ENCODE measurements around the gene BAIAP3.
A peak's percentile ranks its signal among the peaks of the same experiment; 100 is the strongest.

BAIAP3 gene

DNA sequence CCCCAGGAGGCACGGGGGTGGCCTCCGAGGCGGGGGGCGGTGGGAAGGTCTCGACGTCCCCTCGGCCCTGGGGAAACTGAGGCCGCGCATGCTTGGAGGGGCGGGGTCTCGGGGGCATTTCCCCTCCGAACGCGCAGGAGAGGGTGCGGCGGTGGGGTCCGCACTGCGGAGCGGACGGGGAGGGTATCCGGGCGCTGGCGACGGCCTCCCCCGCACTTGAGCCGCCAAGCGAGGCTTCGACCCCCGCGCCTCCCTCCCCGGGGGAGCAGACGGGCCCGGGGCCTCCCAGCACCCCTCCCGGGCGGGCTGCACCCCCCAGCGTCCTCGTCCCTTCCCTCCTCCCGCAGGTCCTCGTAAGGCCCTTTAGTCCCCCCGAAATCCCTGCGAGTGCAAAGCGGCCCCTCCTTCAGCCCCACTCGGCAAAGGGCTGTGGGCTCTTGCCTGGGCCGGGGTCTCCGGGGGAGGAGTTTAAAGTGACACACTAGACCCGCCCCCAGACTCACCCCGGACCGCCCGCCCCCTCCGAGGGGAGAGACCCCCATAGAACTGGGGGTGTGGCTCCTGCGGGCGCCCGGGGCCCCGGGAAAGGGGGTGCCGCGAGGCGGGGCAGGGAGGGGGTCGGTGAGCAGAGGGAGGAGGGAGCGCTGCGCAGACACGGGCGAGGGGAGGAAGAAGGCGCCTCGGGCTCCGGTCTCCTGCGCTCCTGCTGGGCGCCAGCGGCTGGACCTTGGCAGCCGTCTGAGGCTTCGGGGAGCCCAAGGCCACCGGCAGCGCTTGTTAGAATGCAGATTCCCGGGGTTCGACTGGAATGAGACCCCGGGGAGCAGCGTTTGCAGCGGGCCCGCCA lies 632 bp downstream of the BAIAP3 start:
- no peak for DNase-seq

GRCh38 chr16:1334739-1335138 lies 1.3 kb downstream of the BAIAP3 start:
- no peak for DNase-seq

DNA sequence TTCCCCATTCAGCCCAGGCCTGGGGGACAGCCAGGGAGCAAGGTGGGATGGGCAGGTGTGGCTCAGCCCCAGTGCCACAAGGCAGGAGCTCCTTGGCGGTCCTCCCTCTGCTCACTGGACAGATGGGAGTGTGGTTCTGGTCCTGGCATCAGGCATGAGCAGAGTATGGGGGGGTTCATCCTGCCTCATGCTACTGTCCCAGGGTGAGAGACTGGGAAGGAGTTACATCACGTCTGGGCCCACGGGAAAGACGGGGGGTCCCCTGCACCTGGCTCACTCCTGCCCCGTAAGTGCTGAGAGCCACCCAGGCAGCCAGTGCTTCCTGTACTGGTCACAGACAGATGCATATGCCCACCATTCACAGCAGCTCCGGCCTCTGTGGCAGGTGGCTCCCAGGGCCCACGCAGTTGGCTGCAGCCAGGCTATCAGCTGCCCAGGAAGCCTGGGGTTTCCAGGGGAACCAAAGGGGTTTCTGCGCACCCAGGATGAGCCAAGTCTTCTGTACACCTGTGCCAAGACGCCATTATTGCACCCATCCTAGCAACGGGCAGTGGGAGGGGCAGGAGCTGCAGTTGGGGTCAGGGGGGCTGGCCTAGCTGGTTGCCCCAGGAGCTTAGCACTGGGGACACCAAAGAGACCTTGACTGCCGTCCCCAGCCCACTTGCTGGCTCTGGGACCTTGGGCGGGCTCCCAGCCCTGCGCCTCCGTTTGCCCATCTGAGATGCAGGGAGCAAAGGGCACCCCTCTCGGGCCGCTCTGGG lies 1.9 kb downstream of the BAIAP3 start:
- no peak for DNase-seq

GRCh38 chr16:1335996-1336395 lies 2.6 kb downstream of the BAIAP3 start:
- peak; percentile 11 for DNase-seq

DNA sequence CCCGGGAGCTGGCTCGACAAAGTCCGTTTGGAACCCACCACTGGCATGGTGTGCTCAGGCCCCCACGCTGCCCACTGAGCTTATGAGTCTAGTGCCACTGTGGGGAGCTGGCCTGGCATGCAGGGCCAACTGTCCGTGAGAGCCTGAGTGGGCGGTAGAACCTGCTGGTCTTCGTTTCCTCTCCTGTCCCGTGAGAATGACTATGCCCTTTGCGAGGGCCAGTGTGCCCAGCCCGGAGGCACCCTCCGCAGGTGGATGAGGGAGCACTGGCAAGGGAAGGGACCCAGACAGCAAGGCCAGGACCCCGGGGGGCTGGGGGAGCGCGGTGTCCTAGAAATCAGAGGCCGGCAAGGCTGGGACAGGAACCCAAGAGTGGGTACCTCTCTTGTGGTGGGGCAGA lies 3.2 kb downstream of the BAIAP3 start:
- DNase-seq, result no peak

DNA sequence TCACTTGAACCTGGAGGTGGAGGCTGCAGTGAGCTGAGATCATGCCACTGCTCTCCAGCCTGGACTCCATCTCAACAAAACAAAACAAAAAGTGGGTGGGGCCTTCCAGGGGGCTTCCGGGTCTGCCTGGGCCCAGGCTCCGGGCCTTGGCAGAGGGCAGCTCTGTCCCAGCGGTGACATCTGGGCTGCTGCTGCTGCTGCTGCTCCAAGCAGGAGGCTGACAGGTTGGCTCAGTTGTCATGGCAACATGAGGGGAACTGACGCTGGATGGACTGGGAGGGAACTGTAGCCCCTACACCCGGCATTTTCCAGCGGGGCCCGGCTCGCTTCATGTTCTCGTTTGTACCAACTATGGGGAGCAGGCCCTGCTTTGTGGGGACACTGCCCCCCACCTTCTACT lies 4.0 kb downstream of the BAIAP3 start:
- no peak for DNase-seq

DNA sequence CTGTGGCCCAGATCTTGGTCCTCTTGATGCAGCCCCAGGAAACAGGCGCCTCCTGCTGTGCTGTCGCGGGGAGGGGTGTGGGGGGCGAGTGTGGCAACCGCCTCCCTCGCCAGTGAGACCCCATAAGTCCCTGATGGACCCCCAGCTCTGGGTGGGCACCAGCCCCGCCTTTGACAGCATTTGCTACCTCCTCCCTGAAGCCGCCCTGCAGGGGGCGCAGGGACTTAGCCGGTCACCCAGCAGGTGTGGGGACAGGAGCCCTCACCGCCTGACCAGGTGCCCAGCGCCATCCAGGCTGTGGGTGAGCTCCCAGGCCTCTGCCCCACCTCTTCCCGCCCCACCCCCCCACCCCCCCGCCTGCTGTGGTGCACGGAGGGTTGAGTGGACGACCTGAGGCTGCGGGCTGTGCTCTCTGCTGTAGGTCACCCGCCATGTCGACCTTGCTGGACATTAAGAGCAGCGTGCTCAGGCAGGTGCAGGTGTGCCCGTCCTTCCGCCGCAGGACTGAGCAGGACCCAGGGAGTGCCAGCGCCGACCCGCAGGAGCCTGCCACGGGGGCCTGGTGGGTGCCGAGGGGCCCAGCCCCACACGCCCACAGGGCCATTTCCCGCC lies 4.8 kb downstream of the BAIAP3 start:
- no peak for DNase-seq

DNA sequence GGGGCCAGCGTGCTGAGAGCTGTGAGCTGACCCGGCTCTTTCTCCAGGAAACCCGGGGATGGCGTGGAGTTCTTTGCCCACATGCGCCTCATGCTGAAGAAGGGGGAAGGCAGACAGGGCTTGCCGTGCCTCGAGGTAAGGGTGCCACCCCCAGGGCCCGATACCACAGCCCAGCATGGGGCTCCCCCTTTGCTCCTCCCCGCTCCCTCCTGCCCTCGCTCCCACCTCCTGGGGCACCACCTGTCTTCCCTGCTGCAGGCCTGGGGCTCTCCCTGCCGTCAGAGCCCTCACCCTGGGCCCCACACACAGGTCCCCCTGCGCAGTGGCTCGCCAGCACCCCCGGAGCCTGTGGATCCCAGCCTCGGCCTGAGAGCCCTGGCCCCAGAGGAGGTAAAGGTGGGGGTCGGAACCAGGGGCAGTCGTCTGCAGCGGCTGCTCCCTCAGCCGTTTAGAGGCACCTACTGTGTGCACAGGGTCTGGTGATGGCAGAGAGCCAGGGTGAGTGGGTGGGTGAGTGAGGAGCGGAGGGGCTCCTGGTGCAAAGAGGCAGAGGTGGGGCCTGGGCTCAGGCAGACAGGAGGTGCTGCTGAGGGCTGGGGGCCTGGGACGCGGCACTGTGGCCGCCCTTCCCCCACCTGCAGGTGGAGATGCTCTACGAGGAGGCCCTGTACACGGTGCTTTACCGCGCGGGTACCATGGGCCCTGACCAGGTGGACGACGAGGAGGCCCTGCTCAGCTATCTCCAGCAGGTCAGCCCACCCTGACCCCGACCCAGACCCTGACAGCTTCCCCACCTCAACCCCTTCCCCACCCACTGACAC lies 5.6 kb downstream of the BAIAP3 start:
- no peak for DNase-seq

- no peak for DNase-seq
Measured at GRCh38 chr16:1340730-1341494, 7.5 kb downstream of the BAIAP3 start.

GRCh38 chr16:1341495-1342420 lies 8.3 kb downstream of the BAIAP3 start:
- DNase-seq, result no peak

DNA sequence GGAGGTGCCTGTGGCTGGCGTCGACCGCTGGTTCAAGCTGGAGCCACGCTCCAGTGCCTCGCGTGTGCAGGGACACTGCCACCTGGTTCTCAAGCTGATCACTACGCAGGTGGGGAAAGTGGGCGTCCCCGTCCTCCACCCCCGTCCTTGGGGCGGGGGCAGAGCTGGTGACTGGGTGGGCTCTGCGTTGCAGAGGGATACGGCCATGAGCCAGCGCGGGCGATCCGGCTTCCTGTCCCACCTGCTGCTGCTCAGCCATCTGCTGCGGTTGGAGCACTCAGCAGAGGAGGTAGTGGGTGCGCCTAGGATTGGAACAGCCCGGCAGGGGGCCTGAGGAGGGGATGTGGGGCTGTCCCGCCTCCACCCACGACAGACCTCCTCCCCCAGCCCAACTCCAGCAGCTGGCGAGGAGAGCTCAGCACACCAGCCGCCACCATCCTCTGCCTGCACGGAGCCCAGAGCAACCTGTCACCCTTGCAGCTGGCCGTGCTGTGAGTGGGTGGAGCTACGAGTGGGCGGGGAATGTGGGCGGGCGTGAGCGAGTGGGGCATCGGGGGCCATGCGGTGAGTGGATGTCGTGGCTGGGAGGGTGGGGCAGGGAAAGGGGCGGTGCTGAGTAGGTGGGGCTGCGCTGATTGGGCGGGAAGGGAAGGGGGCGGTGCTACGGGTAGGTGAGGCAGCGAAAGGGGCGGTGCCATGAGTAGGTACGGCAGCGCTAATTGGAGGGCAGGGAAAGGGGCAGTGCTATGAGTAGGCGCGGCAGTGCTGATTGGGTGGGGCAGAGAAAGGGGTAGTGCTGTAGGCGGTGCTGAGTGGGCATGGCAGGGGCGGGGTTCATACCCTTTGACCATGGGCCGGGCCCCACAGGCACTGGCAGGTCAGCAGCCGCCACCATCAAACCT lies 9.3 kb downstream of the BAIAP3 start:
- DNase-seq, result peak; percentile 91

DNA sequence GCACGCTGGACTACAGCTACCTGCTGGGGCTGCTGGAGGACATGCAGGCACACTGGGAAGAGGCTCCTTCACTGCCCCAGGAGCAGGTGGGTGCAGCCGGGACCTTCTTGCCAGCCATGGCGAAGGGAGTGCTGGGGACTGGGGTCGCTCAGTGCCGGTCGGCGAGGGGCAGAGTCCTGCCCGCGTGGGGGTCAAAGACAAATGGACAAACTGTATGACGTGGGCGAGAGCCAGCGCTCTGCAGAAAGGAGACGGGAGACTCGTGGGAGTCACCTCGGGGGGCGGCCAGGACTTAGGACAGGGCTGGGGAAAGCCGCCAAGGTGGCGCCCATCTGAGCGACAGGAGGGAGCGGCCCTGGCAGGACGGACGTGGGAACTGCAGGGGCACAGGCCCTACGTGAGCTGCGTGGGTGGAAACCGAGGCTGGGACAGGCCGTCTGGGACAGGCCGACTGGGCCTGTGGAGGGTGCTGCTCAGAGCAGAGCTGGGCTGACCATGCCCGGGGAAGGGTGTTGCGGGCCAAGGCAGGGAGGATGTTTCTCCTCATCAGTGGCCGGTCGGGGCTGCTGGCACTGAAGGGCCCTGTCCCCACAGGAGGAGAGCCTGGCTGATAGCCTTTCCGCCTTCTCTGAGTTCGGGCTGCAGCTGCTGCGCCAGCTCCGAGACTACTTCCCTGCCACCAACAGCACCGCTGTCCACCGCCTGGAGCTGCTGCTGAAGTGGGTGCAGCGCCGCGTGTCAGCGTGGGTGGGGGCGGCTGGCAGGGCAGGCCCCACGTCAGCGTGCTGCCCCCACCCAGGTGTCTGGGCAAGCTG lies 10.2 kb downstream of the BAIAP3 start:
- DNase-seq, result no peak

DNA sequence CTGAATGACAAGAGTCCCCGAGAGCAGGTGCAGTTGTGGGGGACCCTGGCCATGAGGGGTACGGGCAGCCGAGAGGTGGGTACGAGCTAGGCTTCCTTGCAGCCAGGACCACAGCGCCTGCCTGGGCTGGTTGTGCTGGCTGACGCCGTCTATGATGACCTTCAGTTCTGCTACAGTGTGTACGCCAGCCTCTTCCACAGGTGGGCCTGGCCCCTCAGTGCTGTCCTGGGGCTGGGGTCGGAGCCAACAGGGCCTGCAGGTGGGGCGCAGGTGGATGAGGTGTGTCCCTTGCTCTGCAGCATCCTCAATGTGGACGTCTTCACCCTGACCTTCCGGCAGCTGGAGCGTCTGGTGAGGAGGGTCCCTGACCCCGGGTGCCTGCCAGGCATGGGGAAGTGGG lies 11.1 kb downstream of the BAIAP3 start:
- DNase-seq, result no peak

DNA sequence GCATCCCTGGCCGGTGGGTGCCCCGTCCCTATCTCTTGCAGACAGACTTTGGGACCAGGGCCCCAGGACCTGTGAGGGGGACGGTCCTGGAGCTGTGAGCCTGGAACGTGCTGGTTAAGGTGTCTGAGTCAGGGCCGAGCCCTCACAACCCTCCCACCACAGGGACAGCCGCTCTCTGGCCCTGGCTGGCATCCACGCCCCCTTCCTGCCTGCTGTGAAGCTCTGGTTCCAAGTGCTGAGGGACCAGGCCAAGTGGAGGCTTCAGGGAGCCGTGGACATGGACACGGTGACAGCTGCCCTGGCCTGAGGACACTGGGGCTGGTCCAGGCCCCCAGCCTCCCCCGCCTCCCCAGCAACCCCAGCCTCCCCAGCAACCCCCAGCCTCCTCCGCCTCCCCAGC lies 11.6 kb downstream of the BAIAP3 start:
- no peak for DNase-seq

DNA sequence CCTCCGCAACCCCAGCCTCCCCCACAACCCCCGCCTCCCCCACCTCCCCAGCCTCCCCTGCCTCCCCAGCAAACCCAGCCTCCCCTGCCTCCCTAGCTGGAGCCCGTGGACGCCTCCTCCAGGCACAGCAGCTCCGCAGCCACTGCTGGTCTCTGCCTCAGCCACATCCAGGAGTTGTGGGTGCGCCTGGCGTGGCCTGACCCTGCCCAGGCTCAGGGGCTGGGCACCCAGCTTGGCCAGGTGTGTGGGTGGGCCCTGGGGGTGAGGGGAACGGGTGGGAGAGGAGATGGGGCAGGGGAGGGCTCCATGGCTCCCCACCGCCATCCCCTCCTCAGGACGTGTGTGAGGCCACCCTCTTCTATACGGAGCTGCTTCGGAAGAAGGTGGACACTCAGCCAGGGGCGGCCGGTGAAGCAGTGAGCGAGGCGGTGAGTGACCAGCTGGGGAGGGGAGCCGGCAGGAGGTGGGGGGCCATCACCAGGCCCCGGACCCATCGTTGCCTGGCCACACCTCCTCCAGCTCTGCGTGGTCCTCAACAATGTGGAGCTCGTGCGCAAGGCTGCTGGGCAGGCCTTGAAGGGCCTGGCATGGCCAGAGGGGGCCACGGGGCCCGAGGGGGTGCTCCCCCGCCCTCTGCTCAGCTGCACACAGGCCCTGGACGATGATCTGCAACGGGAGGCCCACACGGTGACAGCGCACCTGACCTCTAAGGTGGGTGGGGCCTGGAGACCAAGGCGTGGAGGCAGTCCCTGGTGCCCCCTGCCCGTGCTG lies 12.4 kb downstream of the BAIAP3 start:
- DNase-seq, result no peak

DNA sequence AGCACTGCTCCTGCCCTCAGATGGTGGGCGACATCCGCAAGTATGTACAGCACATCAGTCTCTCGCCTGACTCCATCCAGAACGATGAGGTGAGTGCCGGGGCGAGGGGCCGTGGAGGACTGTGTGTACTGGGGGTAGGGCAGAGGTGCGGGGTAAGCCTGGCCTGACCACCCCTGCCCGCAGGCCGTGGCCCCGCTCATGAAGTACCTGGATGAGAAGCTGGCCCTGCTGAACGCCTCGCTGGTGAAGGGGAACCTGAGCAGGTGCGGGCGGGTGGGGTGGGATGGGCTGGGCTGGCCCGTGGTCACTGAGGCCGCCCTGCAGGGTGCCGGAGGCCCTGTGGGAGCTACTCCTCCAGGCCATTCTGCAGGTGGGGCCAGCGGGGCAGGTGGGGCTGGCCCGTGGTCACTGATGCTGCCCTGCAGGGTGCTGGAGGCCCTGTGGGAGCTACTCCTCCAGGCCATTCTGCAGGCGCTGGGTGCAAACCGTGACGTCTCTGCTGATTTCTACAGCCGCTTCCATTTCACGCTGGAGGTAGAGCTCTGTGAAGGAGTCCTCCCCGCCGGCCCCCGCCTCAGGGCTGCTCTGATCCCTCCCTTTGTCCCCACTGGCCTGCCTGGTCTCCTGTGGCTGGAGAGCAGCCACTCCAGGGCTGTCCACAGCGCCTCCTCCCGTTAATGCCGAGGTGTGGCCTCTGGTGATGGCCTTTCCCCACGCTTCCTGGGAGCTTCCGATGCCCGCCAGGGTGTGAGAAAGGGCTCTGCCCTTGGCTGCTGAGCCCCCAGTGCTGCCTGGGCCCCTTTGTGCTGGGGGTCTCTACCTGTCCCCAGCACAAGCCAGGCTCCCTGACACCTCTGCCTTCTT lies 13.2 kb downstream of the BAIAP3 start:
- no peak for DNase-seq

GRCh38 chr16:1347286-1347855 lies 13.9 kb downstream of the BAIAP3 start:
- DNase-seq, result no peak
